NCI-H82 treated with DMSO at 0.1 percent for 48 hours (cell line): ENCODE measurements around the gene ZNF304.
"Not testable (repeated sequence)": the region's sequence is repeated elsewhere in the genome, so short reads cannot be mapped to it uniquely, and the experiment has no call there.

Source experiments
- DNase-seq: peaks from one replicate; lab custom pipeline; 2025; ENCODE audit not compliant: unreplicated experiment; lab: John Stamatoyannopoulos, UW

Gene ZNF304

GRCh38 chr19:57359300-57359699, 8.2 kb downstream of the ZNF304 start:
- DNase-seq: no peak

- DNase-seq: no peak
Measured at GRCh38 chr19:57362419-57362818, 11.3 kb downstream of the ZNF304 start.

GRCh38 chr19:57362997-57363687, 12.1 kb downstream of the ZNF304 start, which contains the start of the genes TRAPPC2B and ZNF547:
TRAPPC2B (plus strand) TSS chr19:57363551; CDS start chr19:57364834, 1,283 bp downstream.
ZNF547 (plus strand) TSS chr19:57363551; CDS start chr19:57368556, 5,005 bp downstream.
- peak; percentile 91 for DNase-seq

GRCh38 chr19:57363688-57364181, 12.7 kb downstream of the ZNF304 start:
- no peak for DNase-seq

- DNase-seq: no peak
Measured at GRCh38 chr19:57366776-57367175, 15.7 kb downstream of the ZNF304 start.

- no peak for DNase-seq
Measured at GRCh38 chr19:57374179-57374578, 23.1 kb downstream of the ZNF304 start.

- DNase-seq: not testable (repeated sequence)
Measured at GRCh38 chr19:57374647-57375046, 23.6 kb downstream of the ZNF304 start.

- no peak for DNase-seq
Measured at GRCh38 chr19:57376151-57376550, 25.1 kb downstream of the ZNF304 start.

- no peak for DNase-seq
Measured at GRCh38 chr19:57377498-57378146, 26.6 kb downstream of the ZNF304 start.

- no peak for DNase-seq
Measured at GRCh38 chr19:57380923-57381322, 29.9 kb downstream of the ZNF304 start.

- no peak for DNase-seq
Measured at GRCh38 chr19:57382806-57383488, 31.9 kb downstream of the ZNF304 start.

GRCh38 chr19:57389194-57389729, 38.2 kb downstream of the ZNF304 start:
- DNase-seq: no peak

- peak; percentile 95 for DNase-seq
Measured at GRCh38 chr19:57389730-57390598, 38.9 kb downstream of the ZNF304 start, which contains the start of gene ZNF548. ZNF548 (plus strand) TSS chr19:57389854; CDS start chr19:57390100, 246 bp downstream.

- no peak for DNase-seq
Measured at GRCh38 chr19:57395710-57396109, 44.6 kb downstream of the ZNF304 start.

GRCh38 chr19:57398868-57399267, 47.8 kb downstream of the ZNF304 start:
- no peak for DNase-seq

GRCh38 chr19:57403737-57404563, 52.9 kb downstream of the ZNF304 start:
- DNase-seq: no peak

GRCh38 chr19:57406516-57407123, 55.5 kb downstream of the ZNF304 start:
- peak; percentile 32 for DNase-seq
